Chondrocyte (in vitro differentiated cells): ENCODE data around the gene FBXO2. TPM values are rescaled to one million over a fixed set of nuclear protein-coding genes. Genes with fewer than 3 reads are reported as not detected.

Experiments
- DNase-seq: peaks from one replicate; pipeline ENCODE4 v3.0.0; 2021; ENCODE audit warnings: mixed read lengths, low spot score
- H3K27ac Mint-ChIP-seq: one replicate; pipeline ENCODE4 v1.8.0; 2021; ENCODE audit warnings: mild to moderate bottlenecking, moderate library complexity, mixed read lengths; ENCODE audit not compliant: unreplicated experiment
- H3K27me3 Mint-ChIP-seq: 2 replicates; pipeline ENCODE4 v1.8.0; 2021; ENCODE audit warnings: low read depth, mixed read lengths
- H3K36me3 Mint-ChIP-seq: 2 replicates; pipeline ENCODE4 v1.8.0; 2021; ENCODE audit warnings: low read depth, mixed read lengths
- H3K4me1 Mint-ChIP-seq: 2 replicates; pipeline ENCODE4 v1.8.0; 2021; ENCODE audit warnings: low read depth, mild to moderate bottlenecking, mixed read lengths
- H3K4me3 Mint-ChIP-seq: one replicate; pipeline ENCODE4 v1.8.0; 2021; ENCODE audit warnings: mild to moderate bottlenecking, moderate library complexity, mixed read lengths; ENCODE audit not compliant: unreplicated experiment
- H3K9me3 Mint-ChIP-seq: 2 replicates; pipeline ENCODE4 v1.8.0; 2021; ENCODE audit warnings: low read depth, mixed read lengths
- CTCF ChIP-seq: fragments of 200-600 bp; sonication (generic); IDR thresholded peaks from 2 replicates; pipeline ENCODE4 v1.5.0; 2021; ENCODE audit warnings: antibody characterized with exemption, mild to moderate bottlenecking, moderate library complexity
- total RNA-seq: library from RNA; stranded (reverse); gene quantifications from 3 replicates; pipeline ENCODE4 v1.2.1, GENCODE V29; 2021

Gene FBXO2
- total RNA-seq, 1 donor from 2014 or later: 1.6 TPM

GRCh38 chr1:11700601-11701467 is 46.6 kb upstream of the FBXO2 start:
- no peak for TF ChIP-seq CTCF
- Mint-ChIP-seq H3K27me3 (peaks cover 49% of the 10 kb centered on the region), H3K4me3 (no peak overlapping the region), H3K36me3 (no peaks in the 10 kb centered on the region), H3K27ac (no peak overlapping the region), H3K4me1 (no peaks in the 10 kb centered on the region), H3K9me3 (no peaks in the 10 kb centered on the region)
- DNase-seq: peak; percentile 89

- Mint-ChIP-seq H3K27ac (no peak overlapping the region), H3K27me3 (peaks cover 35% of the 10 kb centered on the region), H3K9me3 (no peaks in the 10 kb centered on the region), H3K36me3 (no peaks in the 10 kb centered on the region), H3K4me3 (no peak overlapping the region), H3K4me1 (peaks cover 10% of the 10 kb centered on the region)
- DNase-seq: peak; percentile 60
- TF ChIP-seq CTCF: no peak
Measured at GRCh38 chr1:11697893-11698210, 43.6 kb upstream of the FBXO2 start.

- no peak for TF ChIP-seq CTCF
- Mint-ChIP-seq H3K27me3 (peaks cover 38% of the 10 kb centered on the region), H3K4me3 (no peak overlapping the region), H3K4me1 (peaks cover 13% of the 10 kb centered on the region), H3K9me3 (no peaks in the 10 kb centered on the region), H3K27ac (no peak overlapping the region), H3K36me3 (no peaks in the 10 kb centered on the region)
- peak; percentile 49 for DNase-seq
Measured at GRCh38 chr1:11697188-11697892, 43.1 kb upstream of the FBXO2 start.

DNA sequence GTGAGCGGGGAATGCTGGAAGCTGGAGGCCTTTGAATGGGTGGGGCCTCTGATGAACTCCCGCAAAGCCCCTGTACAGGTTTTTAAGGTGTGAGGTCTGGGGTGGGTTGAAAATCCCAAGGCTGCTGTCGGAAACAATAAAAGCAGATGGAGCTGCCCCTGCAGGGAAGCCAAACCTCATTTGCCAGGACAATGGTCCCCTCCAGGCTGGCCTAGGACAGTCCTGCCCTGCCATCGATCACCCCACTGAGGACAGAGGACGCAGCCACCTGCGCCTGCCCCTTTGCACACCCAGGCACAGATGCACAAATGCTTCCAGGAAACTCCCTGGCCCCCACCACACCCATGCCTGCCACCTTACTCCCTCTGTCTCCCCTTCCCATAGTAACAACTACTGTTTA is 41.6 kb upstream of the FBXO2 start:
- Mint-ChIP-seq H3K36me3 (no peaks in the 10 kb centered on the region), H3K27me3 (peaks cover 35% of the 10 kb centered on the region), H3K27ac (no peak overlapping the region), H3K4me3 (no peak overlapping the region), H3K9me3 (no peaks in the 10 kb centered on the region), H3K4me1 (peaks cover 16% of the 10 kb centered on the region)
- peak; percentile 68 for DNase-seq
- no peak for TF ChIP-seq CTCF

DNA sequence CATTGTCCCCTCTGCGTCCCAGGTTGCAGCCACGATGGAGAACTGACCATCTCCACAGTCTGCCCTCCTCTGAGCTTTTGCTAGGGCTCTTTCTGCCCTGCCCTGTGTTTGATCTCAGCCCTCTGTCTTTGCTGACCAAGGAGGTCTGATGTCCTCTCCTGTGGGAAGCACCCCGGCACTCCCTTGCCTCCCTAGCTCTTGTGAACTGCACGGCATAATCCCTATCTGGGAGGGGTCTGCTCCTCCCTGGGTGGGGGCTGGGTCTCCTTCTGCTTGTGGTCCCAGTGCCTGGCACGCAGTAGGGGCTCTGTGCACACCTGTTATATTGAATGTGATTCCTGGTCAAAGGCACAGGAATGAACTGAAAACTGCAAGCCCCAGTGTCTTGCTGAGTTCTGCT is 39.7 kb upstream of the FBXO2 start:
- no peak for TF ChIP-seq CTCF
- peaks cover 20% of the 10 kb centered on the region for H3K4me1 Mint-ChIP-seq

More for the DNA sequence above, 39.7 kb upstream of the FBXO2 start:
- Mint-ChIP-seq H3K27ac (no peak overlapping the region), H3K4me3 (no peak overlapping the region), H3K36me3 (no peaks in the 10 kb centered on the region), H3K9me3 (no peaks in the 10 kb centered on the region), H3K27me3 (peaks cover 43% of the 10 kb centered on the region)
- no peak for DNase-seq
